SK-N-SH treated with all-trans-retinoic acid at 6 μM for 48 hours (cell line): Measurements from ENCODE around the gene FAM217A.
"Not testable (repeated sequence)": the region's sequence is repeated elsewhere in the genome, so short reads cannot be mapped to it uniquely, and the experiment has no call there.

ENCODE experiments used
- ARNTL ChIP-seq: fragments of 450-650 bp; formaldehyde crosslinking; IDR thresholded peaks from 2 replicates; pipeline ENCODE4 v1.5.0; 2020; ENCODE audit warnings: low read depth, mild to moderate bottlenecking, moderate library complexity, borderline replicate concordance
- BACH2 ChIP-seq: fragments of 250-450 bp; sonication (Bioruptor Pico); IDR thresholded peaks from 2 replicates; pipeline ENCODE4 v1.9.0; 2021; ENCODE audit warnings: mild to moderate bottlenecking, borderline replicate concordance
- CSDC2 ChIP-seq: fragments of 250-450 bp; sonication (Bioruptor Pico); IDR thresholded peaks from 2 replicates; pipeline ENCODE4 v1.5.0; 2020; ENCODE audit warnings: mild to moderate bottlenecking, moderate library complexity
- GLIS3 ChIP-seq: fragments of 250-450 bp; sonication (Bioruptor Pico); IDR thresholded peaks from 2 replicates; pipeline ENCODE4 v1.5.0; 2020; ENCODE audit warnings: mild to moderate bottlenecking, moderate library complexity
- OSR1 ChIP-seq: fragments of 250-450 bp; sonication (Bioruptor Pico); IDR thresholded peaks from 2 replicates; pipeline ENCODE4 v1.8.0; 2022; ENCODE audit warnings: moderate library complexity, mild to moderate bottlenecking, inconsistent platforms
- PPARA ChIP-seq: fragments of 250-450 bp; sonication (Bioruptor Pico); IDR thresholded peaks from 2 replicates; pipeline ENCODE4 v1.5.0; 2020; ENCODE audit warnings: mild to moderate bottlenecking, borderline replicate concordance
- RARB ChIP-seq: fragments of 250-450 bp; sonication (Bioruptor Pico); IDR thresholded peaks from 2 replicates; pipeline ENCODE4 v1.8.0; 2021; ENCODE audit warnings: mild to moderate bottlenecking, moderate library complexity
- ZFP3 ChIP-seq: fragments of 250-450 bp; sonication (Bioruptor Pico); IDR thresholded peaks from 2 replicates; pipeline ENCODE4 v1.5.0; 2020; ENCODE audit warnings: mild to moderate bottlenecking, moderate library complexity
- ZFP30 ChIP-seq: fragments of 450-650 bp; formaldehyde crosslinking; IDR thresholded peaks from 2 replicates; pipeline ENCODE4 v1.5.0; 2022; ENCODE audit warnings: mild to moderate bottlenecking, moderate library complexity
- ZNF70 ChIP-seq: fragments of 450-650 bp; formaldehyde crosslinking; IDR thresholded peaks from 2 replicates; pipeline ENCODE4 v1.5.0; 2020; ENCODE audit warnings: mild to moderate bottlenecking, moderate library complexity
- ZNF8 ChIP-seq: fragments of 450-650 bp; formaldehyde crosslinking; IDR thresholded peaks from 2 replicates; pipeline ENCODE4 v1.5.0; 2020; ENCODE audit warnings: mild to moderate bottlenecking, moderate library complexity
- TF ChIP-seq, protein P1 (sequence below): fragments of 250-450 bp; sonication (Bioruptor Pico); IDR thresholded peaks from 2 replicates; pipeline ENCODE4 v1.8.0; 2021; ENCODE audit warnings: low read depth, mild to moderate bottlenecking, moderate library complexity, borderline replicate concordance
- TF ChIP-seq, protein P2 (sequence below): fragments of 250-450 bp; sonication (Bioruptor Pico); IDR thresholded peaks from 2 replicates; pipeline ENCODE4 v1.5.1; 2020; ENCODE audit warnings: low read depth, mild to moderate bottlenecking, moderate library complexity
- TF ChIP-seq, protein P3 (sequence below): fragments of 250-450 bp; sonication (Bioruptor Pico); IDR thresholded peaks from 2 replicates; pipeline ENCODE4 v1.8.0; 2020; ENCODE audit warnings: mild to moderate bottlenecking, moderate library complexity, borderline replicate concordance

DNA sequence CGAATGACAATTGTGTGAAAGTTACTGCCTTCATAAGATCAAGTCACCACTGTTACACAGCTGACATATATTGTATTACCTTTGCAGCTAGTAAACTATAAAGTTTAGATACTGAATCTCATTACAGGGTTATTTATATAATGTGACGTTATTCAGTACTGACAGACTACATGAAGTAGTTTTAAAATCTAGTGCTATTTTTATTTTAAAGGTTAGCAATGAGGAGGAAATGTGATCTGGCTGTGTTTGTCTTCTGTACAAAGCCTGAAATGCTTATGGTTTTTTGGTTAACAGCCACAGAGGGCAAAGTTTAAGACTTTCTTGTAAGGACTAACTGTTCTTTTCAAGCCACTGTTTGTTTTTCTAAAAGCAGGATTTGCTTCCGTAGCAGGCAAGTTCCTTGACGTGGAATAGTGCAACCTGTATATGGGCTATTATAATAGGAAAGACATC is 30.5 kb upstream of the FAM217A start:
- TF ChIP-seq ZFP3; ARNTL (CRISPR knock-in tag); OSR1 (CRISPR knock-in tag); GLIS3 (CRISPR knock-in tag); PPARA (CRISPR knock-in tag); ZNF70 (CRISPR knock-in tag); ZNF8 (CRISPR knock-in tag); ZFP30 (CRISPR knock-in tag); RARB (CRISPR knock-in tag); CSDC2 (CRISPR knock-in tag); BACH2 (CRISPR knock-in tag): not testable (repeated sequence)
- TF ChIP-seq, protein P1, sequence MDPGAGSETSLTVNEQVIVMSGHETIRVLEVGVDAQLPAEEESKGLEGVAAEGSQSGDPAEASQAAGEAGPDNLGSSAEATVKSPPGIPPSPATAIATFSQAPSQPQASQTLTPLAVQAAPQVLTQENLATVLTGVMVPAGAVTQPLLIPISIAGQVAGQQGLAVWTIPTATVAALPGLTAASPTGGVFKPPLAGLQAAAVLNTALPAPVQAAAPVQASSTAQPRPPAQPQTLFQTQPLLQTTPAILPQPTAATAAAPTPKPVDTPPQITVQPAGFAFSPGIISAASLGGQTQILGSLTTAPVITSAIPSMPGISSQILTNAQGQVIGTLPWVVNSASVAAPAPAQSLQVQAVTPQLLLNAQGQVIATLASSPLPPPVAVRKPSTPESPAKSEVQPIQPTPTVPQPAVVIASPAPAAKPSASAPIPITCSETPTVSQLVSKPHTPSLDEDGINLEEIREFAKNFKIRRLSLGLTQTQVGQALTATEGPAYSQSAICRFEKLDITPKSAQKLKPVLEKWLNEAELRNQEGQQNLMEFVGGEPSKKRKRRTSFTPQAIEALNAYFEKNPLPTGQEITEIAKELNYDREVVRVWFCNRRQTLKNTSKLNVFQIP (CRISPR knock-in tag) = not testable (repeated sequence)
- TF ChIP-seq, protein P2, sequence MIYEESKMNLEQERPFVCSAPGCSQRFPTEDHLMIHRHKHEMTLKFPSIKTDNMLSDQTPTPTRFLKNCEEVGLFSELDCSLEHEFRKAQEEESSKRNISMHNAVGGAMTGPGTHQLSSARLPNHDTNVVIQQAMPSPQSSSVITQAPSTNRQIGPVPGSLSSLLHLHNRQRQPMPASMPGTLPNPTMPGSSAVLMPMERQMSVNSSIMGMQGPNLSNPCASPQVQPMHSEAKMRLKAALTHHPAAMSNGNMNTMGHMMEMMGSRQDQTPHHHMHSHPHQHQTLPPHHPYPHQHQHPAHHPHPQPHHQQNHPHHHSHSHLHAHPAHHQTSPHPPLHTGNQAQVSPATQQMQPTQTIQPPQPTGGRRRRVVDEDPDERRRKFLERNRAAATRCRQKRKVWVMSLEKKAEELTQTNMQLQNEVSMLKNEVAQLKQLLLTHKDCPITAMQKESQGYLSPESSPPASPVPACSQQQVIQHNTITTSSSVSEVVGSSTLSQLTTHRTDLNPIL (CRISPR knock-in tag) = not testable (repeated sequence)
- TF ChIP-seq, protein P3, sequence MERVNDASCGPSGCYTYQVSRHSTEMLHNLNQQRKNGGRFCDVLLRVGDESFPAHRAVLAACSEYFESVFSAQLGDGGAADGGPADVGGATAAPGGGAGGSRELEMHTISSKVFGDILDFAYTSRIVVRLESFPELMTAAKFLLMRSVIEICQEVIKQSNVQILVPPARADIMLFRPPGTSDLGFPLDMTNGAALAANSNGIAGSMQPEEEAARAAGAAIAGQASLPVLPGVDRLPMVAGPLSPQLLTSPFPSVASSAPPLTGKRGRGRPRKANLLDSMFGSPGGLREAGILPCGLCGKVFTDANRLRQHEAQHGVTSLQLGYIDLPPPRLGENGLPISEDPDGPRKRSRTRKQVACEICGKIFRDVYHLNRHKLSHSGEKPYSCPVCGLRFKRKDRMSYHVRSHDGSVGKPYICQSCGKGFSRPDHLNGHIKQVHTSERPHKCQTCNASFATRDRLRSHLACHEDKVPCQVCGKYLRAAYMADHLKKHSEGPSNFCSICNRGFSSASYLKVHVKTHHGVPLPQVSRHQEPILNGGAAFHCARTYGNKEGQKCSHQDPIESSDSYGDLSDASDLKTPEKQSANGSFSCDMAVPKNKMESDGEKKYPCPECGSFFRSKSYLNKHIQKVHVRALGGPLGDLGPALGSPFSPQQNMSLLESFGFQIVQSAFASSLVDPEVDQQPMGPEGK (CRISPR knock-in tag) = not testable (repeated sequence)
